GM12874 (cell line): Measurements from ENCODE around the gene RAB35.

Experiments used
- TF ChIP-seq, protein P1 (sequence below): IDR thresholded peaks from 2 replicates; pipeline ENCODE4 v1.5.1; 2011; ENCODE audit warnings: low read depth, mild to moderate bottlenecking, control low read depth, low read length, moderate library complexity; ENCODE audit not compliant: insufficient read depth

Gene RAB35

DNA sequence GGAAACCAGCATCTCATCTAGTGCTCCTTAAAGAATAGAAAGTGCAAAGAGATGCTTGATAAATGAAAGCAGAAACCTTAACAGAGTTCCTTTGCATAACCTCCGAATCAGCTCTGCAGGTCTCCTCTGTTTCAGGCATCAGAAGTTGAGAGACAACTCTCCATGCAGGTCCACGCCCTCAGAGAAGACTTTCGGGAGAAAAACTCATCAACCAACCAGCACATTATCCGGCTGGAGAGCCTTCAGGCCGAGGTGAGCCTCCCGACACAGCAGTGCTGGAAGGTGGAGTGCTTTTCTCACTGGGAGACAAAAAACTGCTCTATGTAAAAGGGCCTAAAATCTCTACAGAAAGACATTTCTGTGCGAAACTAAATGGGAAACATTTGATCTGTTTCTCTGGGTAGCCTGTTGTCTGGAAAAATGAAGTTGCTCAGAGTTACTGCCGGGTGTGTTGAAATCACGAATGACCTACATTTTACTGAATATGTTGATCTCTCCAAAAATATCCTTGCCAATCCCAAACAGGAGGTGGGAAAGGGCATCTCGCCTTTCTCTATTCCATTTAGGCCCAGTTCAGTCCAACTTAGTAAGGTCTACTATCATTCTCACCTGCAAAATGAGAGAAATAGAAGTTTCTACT, 54.9 kb downstream of the RAB35 start:
- TF ChIP-seq, protein P1, sequence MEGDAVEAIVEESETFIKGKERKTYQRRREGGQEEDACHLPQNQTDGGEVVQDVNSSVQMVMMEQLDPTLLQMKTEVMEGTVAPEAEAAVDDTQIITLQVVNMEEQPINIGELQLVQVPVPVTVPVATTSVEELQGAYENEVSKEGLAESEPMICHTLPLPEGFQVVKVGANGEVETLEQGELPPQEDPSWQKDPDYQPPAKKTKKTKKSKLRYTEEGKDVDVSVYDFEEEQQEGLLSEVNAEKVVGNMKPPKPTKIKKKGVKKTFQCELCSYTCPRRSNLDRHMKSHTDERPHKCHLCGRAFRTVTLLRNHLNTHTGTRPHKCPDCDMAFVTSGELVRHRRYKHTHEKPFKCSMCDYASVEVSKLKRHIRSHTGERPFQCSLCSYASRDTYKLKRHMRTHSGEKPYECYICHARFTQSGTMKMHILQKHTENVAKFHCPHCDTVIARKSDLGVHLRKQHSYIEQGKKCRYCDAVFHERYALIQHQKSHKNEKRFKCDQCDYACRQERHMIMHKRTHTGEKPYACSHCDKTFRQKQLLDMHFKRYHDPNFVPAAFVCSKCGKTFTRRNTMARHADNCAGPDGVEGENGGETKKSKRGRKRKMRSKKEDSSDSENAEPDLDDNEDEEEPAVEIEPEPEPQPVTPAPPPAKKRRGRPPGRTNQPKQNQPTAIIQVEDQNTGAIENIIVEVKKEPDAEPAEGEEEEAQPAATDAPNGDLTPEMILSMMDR: no peak

DNA sequence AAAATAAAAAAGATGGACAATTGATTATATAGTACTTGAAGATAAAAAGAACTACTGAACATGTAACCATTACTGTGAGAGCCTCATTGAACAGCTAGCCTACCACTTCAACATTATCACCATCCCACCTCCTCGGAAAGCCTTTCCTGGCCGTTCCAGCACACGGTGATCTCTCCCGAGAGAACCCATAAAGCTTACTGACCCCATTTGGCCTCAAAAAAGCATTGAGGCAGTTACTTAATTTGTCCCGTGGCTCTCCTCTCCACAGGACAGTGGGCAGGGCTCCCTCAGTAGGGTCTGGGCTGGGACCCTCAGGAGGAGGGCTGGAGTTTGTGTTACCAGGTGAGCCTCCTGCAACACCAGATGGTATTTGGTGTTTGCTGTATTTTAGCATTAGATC, 55.8 kb downstream of the RAB35 start:
- TF ChIP-seq, protein P1: no peak

DNA sequence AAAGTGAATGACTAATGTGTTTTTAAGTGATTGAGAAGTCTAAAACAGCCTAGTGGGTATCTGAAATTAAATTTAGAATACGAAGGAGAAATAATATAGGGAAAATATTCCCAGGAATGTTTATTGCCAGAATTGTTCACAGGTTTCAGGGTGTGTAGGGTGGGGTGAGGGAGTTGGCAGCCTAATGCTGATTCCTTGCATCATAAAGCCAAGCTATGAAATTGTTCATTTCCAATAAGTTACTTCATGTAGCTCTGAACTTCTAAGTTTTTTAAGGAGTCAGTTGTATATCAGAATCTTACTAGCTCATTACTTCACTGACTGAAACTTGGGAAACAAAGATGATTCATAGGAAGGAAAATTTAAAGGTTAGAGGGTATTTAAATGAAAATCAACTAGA, 56.4 kb downstream of the RAB35 start:
- TF ChIP-seq, protein P1: no peak

DNA sequence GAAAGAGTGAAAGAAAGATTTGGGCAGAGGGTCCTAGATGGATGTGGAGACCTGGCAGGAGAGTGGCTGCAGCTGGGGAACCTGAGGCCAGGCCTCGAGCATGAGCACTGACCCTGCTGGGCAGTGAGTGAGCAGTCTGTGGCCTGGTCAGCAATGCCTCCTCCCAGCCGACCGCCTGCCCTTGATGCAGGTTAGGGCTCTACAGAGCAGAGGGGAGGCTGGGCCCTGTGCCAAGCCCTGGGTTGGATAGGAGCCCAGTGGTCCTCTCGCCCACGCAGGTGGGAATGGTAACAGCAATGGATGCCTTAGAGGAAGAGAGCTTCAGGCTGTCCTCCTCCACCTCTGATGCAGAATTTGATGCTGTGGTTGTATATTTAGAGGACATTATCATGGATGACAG, 59.8 kb downstream of the RAB35 start:
- TF ChIP-seq, protein P1: no peak

DNA sequence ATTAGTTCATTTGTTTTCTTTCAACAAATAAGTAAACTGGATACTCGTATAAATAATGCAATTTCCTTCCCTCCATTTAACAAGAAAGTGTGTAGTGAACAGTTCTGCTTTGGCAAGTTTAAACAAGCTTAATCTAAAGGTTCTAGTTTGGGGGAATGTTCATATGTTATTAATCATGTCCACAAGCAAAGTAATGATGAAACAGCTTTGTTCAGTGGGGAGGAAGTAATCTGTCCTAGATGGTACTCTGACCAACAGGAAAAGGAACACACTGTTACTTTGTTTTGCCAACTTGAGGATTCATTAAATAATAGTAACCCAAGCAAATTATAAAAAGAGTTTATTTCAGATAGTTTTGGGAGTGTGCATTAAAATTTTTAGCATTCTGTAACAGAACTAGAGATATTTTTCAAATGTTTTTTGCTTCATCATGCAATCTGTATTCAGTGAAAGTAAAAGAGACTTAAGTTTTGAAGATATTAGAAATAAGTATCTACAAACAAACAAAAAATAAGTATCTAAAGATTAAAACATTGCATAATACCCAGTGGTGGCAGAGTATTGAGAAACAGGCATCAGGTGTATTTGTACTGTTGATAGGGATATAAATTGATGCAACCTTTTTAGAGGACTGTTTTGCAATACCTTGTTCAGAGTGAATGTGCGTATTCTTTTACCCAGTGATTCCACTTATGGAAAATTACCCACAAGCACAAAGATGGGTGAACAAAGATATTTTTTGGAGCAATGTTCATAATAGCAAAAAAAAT, 61.1 kb downstream of the RAB35 start:
- TF ChIP-seq, protein P1: no peak

DNA sequence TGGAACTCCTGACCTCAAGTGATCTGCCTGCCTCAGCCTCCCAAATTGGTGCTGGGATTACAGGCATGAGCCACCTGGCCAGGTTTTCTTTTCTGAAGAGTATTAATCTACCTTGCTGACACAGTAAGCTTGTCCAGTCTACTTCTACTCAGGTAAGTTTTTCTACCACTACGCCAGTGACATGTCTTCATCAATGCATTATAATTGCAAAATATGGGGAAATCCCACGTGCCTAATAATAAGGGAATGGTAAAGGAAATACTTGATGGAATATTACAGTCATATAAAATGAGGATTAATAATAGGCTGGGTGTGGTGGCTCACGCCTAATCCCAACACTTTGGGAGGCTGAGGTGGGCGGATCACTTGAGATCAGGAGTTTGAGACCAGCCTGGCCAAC, 62.3 kb downstream of the RAB35 start:
- TF ChIP-seq, protein P1: no peak

DNA sequence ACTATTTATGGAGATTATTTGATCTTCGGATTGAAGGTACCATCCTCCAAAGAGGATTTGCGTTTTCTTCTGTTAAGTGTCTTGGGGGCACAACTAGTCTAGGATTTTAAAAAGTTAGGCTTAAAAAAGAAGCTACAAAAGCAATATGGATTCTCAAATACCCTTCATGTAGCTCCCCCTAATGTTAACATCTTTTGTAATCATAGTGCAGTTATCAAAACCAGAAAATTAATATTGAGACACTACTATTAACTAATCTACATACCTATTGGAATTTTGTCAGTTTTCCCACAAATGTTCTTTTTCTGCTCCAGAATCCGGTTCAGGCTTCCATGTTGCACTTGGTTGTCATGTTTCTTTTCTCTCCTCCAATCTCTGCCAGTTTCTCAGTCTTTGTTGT, 65.0 kb downstream of the RAB35 start:
- TF ChIP-seq, protein P1: no peak
